Naive B cell (primary cell): ENCODE data around the gene EIPR1. TPM values are rescaled to one million over a fixed set of nuclear protein-coding genes. Genes with fewer than 3 reads are reported as not detected.

Experiments
- ATAC-seq, 2 donors: fragments of 150-1000 bp; cut with Tn5 transposase; 2 replicates each; pipeline ENCODE4 v1.10.0; 2021; ENCODE audit warnings: low read depth in 2 of 2, mild to moderate bottlenecking in 2 of 2, moderate library complexity in 2 of 2
- DNase-seq: peaks from one replicate; pipeline ENCODE4 v3.0.0; 2022
- H3K27ac Mint-ChIP-seq, 6 donors: one replicate each; pipeline ENCODE4 v1.8.0; 2020 to 2022; ENCODE audit warnings: mild to moderate bottlenecking in 6 of 6, mixed read lengths in 6 of 6, moderate library complexity in 5 of 6, inconsistent platforms in 2 of 6
- H3K27me3 Mint-ChIP-seq, 3 donors: one replicate each; pipeline ENCODE4 v1.8.0; 2021 to 2022; ENCODE audit warnings: mixed read lengths in 3 of 3, mild to moderate bottlenecking in 1 of 3
- H3K36me3 Mint-ChIP-seq, 2 donors: one replicate each; pipeline ENCODE4 v1.8.0; 2020 to 2022; ENCODE audit warnings: mixed read lengths in 2 of 2, inconsistent platforms in 1 of 2, mild to moderate bottlenecking in 1 of 2
- H3K4me1 Mint-ChIP-seq, 3 donors: one replicate each; pipeline ENCODE4 v1.8.0; 2020 to 2022; ENCODE audit warnings: mixed read lengths in 3 of 3, inconsistent platforms in 1 of 3, mild to moderate bottlenecking in 1 of 3, moderate library complexity in 1 of 3
- H3K4me3 Mint-ChIP-seq, 8 donors: one replicate each; pipeline ENCODE4 v1.8.0; 2020 to 2022; ENCODE audit warnings: mild to moderate bottlenecking in 8 of 8, mixed read lengths in 8 of 8, moderate library complexity in 8 of 8, inconsistent platforms in 2 of 8
- H3K9me3 Mint-ChIP-seq, 7 donors: one replicate each; pipeline ENCODE4 v1.8.0; 2020 to 2022; ENCODE audit warnings: mixed read lengths in 7 of 7, mild to moderate bottlenecking in 5 of 7, inconsistent platforms in 2 of 7, moderate library complexity in 1 of 7
- polyA plus RNA-seq, 6 donors: library from polyadenylated mRNA; unstranded; fragments of 300-500 nt; fragmentation: Illumina TruSeq; gene quantifications; one replicate each; pipeline ENCODE4 v1.2.3, GENCODE V29; 2021; ENCODE audit warnings: low read depth in 6 of 6

Gene EIPR1
- polyA plus RNA-seq, 6 donors from 2014 or later, result 35.7 to 53.9 (median 40.9) TPM

GRCh38 chr2:3238951-3239841, 138.4 kb downstream of the EIPR1 start:
- Mint-ChIP-seq H3K27me3 (no peaks in the 10 kb centered on the region), H3K4me3 (peak overlapping the region in 1 of 8 donors; percentile 78), H3K4me1 (peaks cover 18 to 29% (median 20%) of the 10 kb centered on the region in 3 donors), H3K36me3 (peaks cover 5 to 7% of the 10 kb centered on the region in 2 donors), H3K9me3 (no peaks in the 10 kb centered on the region), H3K27ac (no peak overlapping the region)
- ATAC-seq, result no peak
- DNase-seq, result no peak

- Mint-ChIP-seq H3K9me3 (peaks cover 0 to 6% (median 0%) of the 10 kb centered on the region in 7 donors), H3K4me1 (peaks cover 3 to 7% (median 6%) of the 10 kb centered on the region in 3 donors), H3K27ac (peak overlapping the region in 1 of 6 donors; percentile 76), H3K4me3 (no peak overlapping the region), H3K36me3 (peaks cover 15 to 22% of the 10 kb centered on the region in 2 donors), H3K27me3 (no peaks in the 10 kb centered on the region)
- no peak for DNase-seq
- ATAC-seq, result no peak
Measured at GRCh38 chr2:3236300-3237045, 141.1 kb downstream of the EIPR1 start.

GRCh38 chr2:3233877-3234276, 143.7 kb downstream of the EIPR1 start:
- peaks cover 15 to 30% of the 10 kb centered on the region in 2 donors for H3K36me3 Mint-ChIP-seq
- no peak overlapping the region for H3K4me3 Mint-ChIP-seq
- DNase-seq, result no peak
- ATAC-seq, result no peak
- peaks cover 3 to 7% (median 6%) of the 10 kb centered on the region in 3 donors for H3K4me1 Mint-ChIP-seq
- no peak overlapping the region for H3K27ac Mint-ChIP-seq
- peaks cover 7 to 28% (median 12%) of the 10 kb centered on the region in 7 donors for H3K9me3 Mint-ChIP-seq
- no peaks in the 10 kb centered on the region for H3K27me3 Mint-ChIP-seq

- H3K27ac Mint-ChIP-seq, result no peak overlapping the region
Measured at GRCh38 chr2:3229221-3229620, 148.4 kb downstream of the EIPR1 start.

GRCh38 chr2:3224681-3225080, 152.9 kb downstream of the EIPR1 start:
- Mint-ChIP-seq H3K4me3 (peak overlapping the region in 1 of 8 donors; percentile 32), H3K27me3 (no peaks in the 10 kb centered on the region), H3K36me3 (peaks cover 22 to 38% of the 10 kb centered on the region in 2 donors), H3K4me1 (peaks cover 16 to 20% (median 20%) of the 10 kb centered on the region in 3 donors), H3K27ac (peak overlapping the region in 2 of 6 donors; percentile 51 to 80), H3K9me3 (peaks cover 9 to 39% (median 24%) of the 10 kb centered on the region in 7 donors)
- no peak for DNase-seq
- ATAC-seq, result no peak

More at GRCh38 chr2:3229221-3229620, 148.4 kb downstream of the EIPR1 start:
- no peak overlapping the region for H3K4me3 Mint-ChIP-seq
- ATAC-seq (no peak), DNase-seq (no peak)
- no peaks in the 10 kb centered on the region for H3K27me3 Mint-ChIP-seq
- peaks cover 0 to 3% (median 2%) of the 10 kb centered on the region in 3 donors for H3K4me1 Mint-ChIP-seq
- peaks cover 24 to 43% of the 10 kb centered on the region in 2 donors for H3K36me3 Mint-ChIP-seq
- H3K9me3 Mint-ChIP-seq, result peaks cover 14 to 39% (median 23%) of the 10 kb centered on the region in 7 donors

- H3K27me3 Mint-ChIP-seq, result no peaks in the 10 kb centered on the region
- peak overlapping the region in 1 of 8 donors; percentile 23 for H3K4me3 Mint-ChIP-seq
- DNase-seq, result no peak
- peak; percentile 30 to 85 for ATAC-seq
- H3K9me3 Mint-ChIP-seq, result peaks cover 3 to 33% (median 17%) of the 10 kb centered on the region in 7 donors
- H3K36me3 Mint-ChIP-seq, result peaks cover 22 to 33% of the 10 kb centered on the region in 2 donors
- peaks cover 16 to 20% (median 20%) of the 10 kb centered on the region in 3 donors for H3K4me1 Mint-ChIP-seq
- H3K27ac Mint-ChIP-seq, result peak overlapping the region in 4 of 6 donors; percentile 34 to 82 (median 66)
Measured at GRCh38 chr2:3223080-3223923, 154.3 kb downstream of the EIPR1 start.

GRCh38 chr2:3222636-3223035, 155.0 kb downstream of the EIPR1 start:
- H3K4me1 Mint-ChIP-seq, result peaks cover 16 to 20% (median 20%) of the 10 kb centered on the region in 3 donors
- peaks cover 3 to 26% (median 16%) of the 10 kb centered on the region in 7 donors for H3K9me3 Mint-ChIP-seq
- ATAC-seq (no peak), DNase-seq (no peak)
- H3K36me3 Mint-ChIP-seq, result peaks cover 22 to 33% of the 10 kb centered on the region in 2 donors
- no peak overlapping the region for H3K4me3 Mint-ChIP-seq
- H3K27me3 Mint-ChIP-seq, result no peaks in the 10 kb centered on the region
- peak overlapping the region in 3 of 6 donors; percentile 51 to 82 (median 80) for H3K27ac Mint-ChIP-seq

GRCh38 chr2:3219536-3219935, 158.1 kb downstream of the EIPR1 start:
- Mint-ChIP-seq H3K27ac (no peak overlapping the region), H3K4me1 (peaks cover 20 to 31% (median 27%) of the 10 kb centered on the region in 3 donors), H3K36me3 (peaks cover 11 to 17% of the 10 kb centered on the region in 2 donors), H3K9me3 (peaks cover 0 to 23% (median 10%) of the 10 kb centered on the region in 7 donors), H3K27me3 (no peaks in the 10 kb centered on the region), H3K4me3 (no peak overlapping the region)
- no peak for DNase-seq
- no peak for ATAC-seq

- H3K4me3 Mint-ChIP-seq, result no peak overlapping the region
- ATAC-seq (no peak), DNase-seq (no peak)
- H3K36me3 Mint-ChIP-seq, result peaks cover 3 to 7% of the 10 kb centered on the region in 2 donors
- H3K4me1 Mint-ChIP-seq, result peaks cover 3 to 14% (median 13%) of the 10 kb centered on the region in 3 donors
- H3K27ac Mint-ChIP-seq, result no peak overlapping the region
- peaks cover 0 to 10% (median 5%) of the 10 kb centered on the region in 7 donors for H3K9me3 Mint-ChIP-seq
- no peaks in the 10 kb centered on the region for H3K27me3 Mint-ChIP-seq
Measured at GRCh38 chr2:3217646-3218045, 160.0 kb downstream of the EIPR1 start.

GRCh38 chr2:3216841-3217495, 160.7 kb downstream of the EIPR1 start:
- ATAC-seq (no peak), DNase-seq (no peak)
- peaks cover 0 to 9% (median 3%) of the 10 kb centered on the region in 7 donors for H3K9me3 Mint-ChIP-seq
- peak overlapping the region in 2 of 6 donors; percentile 34 to 66 for H3K27ac Mint-ChIP-seq
- H3K27me3 Mint-ChIP-seq, result no peaks in the 10 kb centered on the region
- peaks cover 3 to 12% of the 10 kb centered on the region in 2 donors for H3K36me3 Mint-ChIP-seq
- H3K4me3 Mint-ChIP-seq, result no peak overlapping the region
- peaks cover 0 to 11% (median 10%) of the 10 kb centered on the region in 3 donors for H3K4me1 Mint-ChIP-seq

- Mint-ChIP-seq H3K27me3 (no peaks in the 10 kb centered on the region), H3K4me1 (peaks cover 0 to 11% (median 10%) of the 10 kb centered on the region in 3 donors), H3K9me3 (peaks cover 0 to under 1% (median 0%) of the 10 kb centered on the region in 7 donors), H3K27ac (no peak overlapping the region), H3K36me3 (peaks cover 14 to 19% of the 10 kb centered on the region in 2 donors), H3K4me3 (no peak overlapping the region)
- ATAC-seq (no peak), DNase-seq (no peak)
Measured at GRCh38 chr2:3214806-3215404, 162.7 kb downstream of the EIPR1 start.

- peak overlapping the region in 1 of 6 donors; percentile 74 for H3K27ac Mint-ChIP-seq
- peaks cover 21 to 25% of the 10 kb centered on the region in 2 donors for H3K36me3 Mint-ChIP-seq
- H3K9me3 Mint-ChIP-seq, result no peaks in the 10 kb centered on the region
Measured at GRCh38 chr2:3214065-3214464, 163.6 kb downstream of the EIPR1 start.

More at GRCh38 chr2:3214065-3214464, 163.6 kb downstream of the EIPR1 start:
- ATAC-seq, result no peak
- Mint-ChIP-seq H3K27me3 (no peaks in the 10 kb centered on the region), H3K4me3 (no peak overlapping the region), H3K4me1 (peaks cover 0 to 11% (median 10%) of the 10 kb centered on the region in 3 donors)
- DNase-seq, result no peak
